Activated B cell treated with CpG ODN at 0.5 μM for 24 hours (primary cell): ENCODE data around the gene SPEM2. TPM values are rescaled to one million over a fixed set of nuclear protein-coding genes. Genes with fewer than 3 reads are reported as not detected.

Experiments
- ATAC-seq: fragments of 200-7000 bp; cut with Tn5 transposase; one replicate; pipeline ENCODE4 v1.10.0; 2021; ENCODE audit warnings: low read depth, mild to moderate bottlenecking, moderate library complexity
- CTCF ChIA-PET: fragments of 350-600 bp; sonication (Branson Sonifier 250); formaldehyde crosslinking; loops from one replicate; lab custom pipeline; 2021; ENCODE audit warnings: antibody characterized with exemption; lab: Charles Lee
- POLR2A ChIA-PET: fragments of 350-600 bp; sonication (Branson Sonifier 250); formaldehyde crosslinking; loops from one replicate; lab custom pipeline; 2021; ENCODE audit warnings: antibody characterized with exemption; lab: Charles Lee
- DNase-seq: peaks from one replicate; pipeline ENCODE4 v3.0.0; 2022
- H3K27ac Mint-ChIP-seq: one replicate; pipeline ENCODE4 v1.8.0; 2020; ENCODE audit warnings: mixed read lengths
- H3K27me3 Mint-ChIP-seq: one replicate; pipeline ENCODE4 v1.8.0; 2021; ENCODE audit warnings: mixed read lengths
- H3K36me3 Mint-ChIP-seq: one replicate; pipeline ENCODE4 v1.8.0; 2021; ENCODE audit warnings: low read depth, mixed read lengths
- H3K4me1 Mint-ChIP-seq: one replicate; pipeline ENCODE4 v1.8.0; 2021; ENCODE audit warnings: mixed read lengths
- H3K4me3 Mint-ChIP-seq: one replicate; pipeline ENCODE4 v1.8.0; 2020; ENCODE audit warnings: mild to moderate bottlenecking, mixed read lengths
- H3K9me3 Mint-ChIP-seq: one replicate; pipeline ENCODE4 v1.8.0; 2020; ENCODE audit warnings: mixed read lengths
- intact Hi-C: fragments of 100-400 bp; cut with micrococcal nuclease; formaldehyde crosslinking; loops from one replicate; pipeline ENCODE4 v1.15.1; 2024
- total RNA-seq: library from RNA; stranded (reverse); gene quantifications from 2 replicates; pipeline ENCODE4 v1.2.3, GENCODE V29; 2022
- TF ChIP-seq, protein P1 (sequence below): fragments of 200-600 bp; IDR thresholded peaks from one replicate; pipeline ENCODE4 v1.8.0; 2022; ENCODE audit warnings: antibody characterized with exemption, mild to moderate bottlenecking

The SPEM2 gene
- total RNA-seq, 1 donor from 2014 or later = not detected

- ChIA-PET POLR2A (interaction anchor here (1.8 kb wide), 1 partner anchor 19 kb away, joined by 4 read pairs; the partner anchor contains the start of gene ZBTB4), CTCF (interaction anchor here (1.2 kb wide), 1 partner anchor 20 kb away, joined by 3 read pairs; the partner anchor contains the start of gene ZBTB4)
- DNase-seq = no peak
- H3K9me3 Mint-ChIP-seq = no peaks in the 10 kb centered on the region
- intact Hi-C loops = no loop called here
- H3K27me3 Mint-ChIP-seq = no peaks in the 10 kb centered on the region
- peaks cover 20% of the 10 kb centered on the region for H3K36me3 Mint-ChIP-seq
- peaks cover 11% of the 10 kb centered on the region for H3K4me1 Mint-ChIP-seq
- no peak for ATAC-seq
- TF ChIP-seq, protein P1, sequence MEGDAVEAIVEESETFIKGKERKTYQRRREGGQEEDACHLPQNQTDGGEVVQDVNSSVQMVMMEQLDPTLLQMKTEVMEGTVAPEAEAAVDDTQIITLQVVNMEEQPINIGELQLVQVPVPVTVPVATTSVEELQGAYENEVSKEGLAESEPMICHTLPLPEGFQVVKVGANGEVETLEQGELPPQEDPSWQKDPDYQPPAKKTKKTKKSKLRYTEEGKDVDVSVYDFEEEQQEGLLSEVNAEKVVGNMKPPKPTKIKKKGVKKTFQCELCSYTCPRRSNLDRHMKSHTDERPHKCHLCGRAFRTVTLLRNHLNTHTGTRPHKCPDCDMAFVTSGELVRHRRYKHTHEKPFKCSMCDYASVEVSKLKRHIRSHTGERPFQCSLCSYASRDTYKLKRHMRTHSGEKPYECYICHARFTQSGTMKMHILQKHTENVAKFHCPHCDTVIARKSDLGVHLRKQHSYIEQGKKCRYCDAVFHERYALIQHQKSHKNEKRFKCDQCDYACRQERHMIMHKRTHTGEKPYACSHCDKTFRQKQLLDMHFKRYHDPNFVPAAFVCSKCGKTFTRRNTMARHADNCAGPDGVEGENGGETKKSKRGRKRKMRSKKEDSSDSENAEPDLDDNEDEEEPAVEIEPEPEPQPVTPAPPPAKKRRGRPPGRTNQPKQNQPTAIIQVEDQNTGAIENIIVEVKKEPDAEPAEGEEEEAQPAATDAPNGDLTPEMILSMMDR = no peak
- H3K27ac Mint-ChIP-seq = no peak overlapping the region
- no peak overlapping the region for H3K4me3 Mint-ChIP-seq
These were observed 34.6 kb downstream of the SPEM2 start for GRCh38 chr17:7459961-7460545.

DNA sequence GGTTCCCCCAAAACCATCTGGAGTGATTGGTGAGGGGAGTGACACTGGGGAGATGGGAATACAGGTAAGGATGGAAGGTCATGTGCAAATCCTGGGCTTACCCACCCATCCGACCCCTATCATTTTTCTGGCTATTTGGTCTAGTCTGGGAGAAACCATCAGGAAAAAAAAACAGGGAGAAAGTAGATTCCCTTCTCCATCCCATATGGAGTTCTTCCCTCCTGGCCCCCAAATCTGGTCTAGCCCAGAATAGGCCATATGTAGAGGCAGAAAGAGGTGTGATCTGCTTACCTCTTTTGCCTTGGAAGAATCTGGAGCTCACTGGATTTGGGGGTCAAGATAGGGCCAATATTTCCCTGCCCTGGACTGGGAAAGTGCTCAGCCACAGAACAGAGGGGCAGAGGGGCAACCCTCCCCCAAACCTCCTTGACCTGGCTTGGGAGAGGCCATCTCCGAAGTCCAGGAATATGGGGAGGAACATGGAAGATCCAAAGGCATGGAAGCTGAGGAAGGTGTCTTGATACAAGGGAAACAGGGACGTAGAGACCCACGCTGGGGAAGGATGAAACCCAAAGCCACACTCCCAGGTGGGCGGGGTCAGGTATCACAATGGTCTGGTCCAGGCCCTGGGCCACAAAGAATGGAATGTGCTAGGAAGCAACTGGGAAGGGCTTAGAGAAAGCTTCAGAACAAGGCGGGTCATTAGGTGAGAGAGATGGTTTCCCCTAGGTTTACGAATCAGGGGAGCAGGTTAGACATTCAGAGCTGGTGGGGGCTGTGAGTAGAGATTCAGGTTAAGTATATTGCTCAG, 35.6 kb downstream of the SPEM2 start:
- Mint-ChIP-seq H3K4me3 (no peak overlapping the region), H3K27me3 (no peaks in the 10 kb centered on the region), H3K9me3 (no peaks in the 10 kb centered on the region), H3K27ac (no peak overlapping the region), H3K4me1 (peaks cover 6% of the 10 kb centered on the region), H3K36me3 (peaks cover 20% of the 10 kb centered on the region)
- TF ChIP-seq, protein P1 = no peak
- intact Hi-C loops = no loop called here
- ChIA-PET CTCF (interaction anchor here (1.2 kb wide), 1 partner anchor 19 kb away, joined by 3 read pairs; the partner anchor contains the start of gene ZBTB4), POLR2A (interaction anchor here (2.0 kb wide), 1 partner anchor 17 kb away, joined by 5 read pairs; the partner anchor contains the start of gene CHRNB1)
- DNase-seq (no peak), ATAC-seq (no peak)

- DNase-seq = no peak
- Mint-ChIP-seq H3K27me3 (no peaks in the 10 kb centered on the region), H3K9me3 (no peaks in the 10 kb centered on the region), H3K36me3 (peaks cover 31% of the 10 kb centered on the region), H3K27ac (no peak overlapping the region), H3K4me1 (peaks cover 12% of the 10 kb centered on the region), H3K4me3 (no peak overlapping the region)
- ATAC-seq = no peak
- CTCF ChIA-PET = interaction anchor here (0.7 to 1.2 kb wide), 2 partner anchors 26 to 98 kb away, joined by 3 to 5 read pairs; no protein-coding TSS in a partner anchor
- POLR2A ChIA-PET = interaction anchor here (0.5 to 2.0 kb wide), 2 partner anchors 14 to 19 kb away, joined by 5 read pairs; partner anchors contain the start of gene CHRNB1
- intact Hi-C loops = no loop called here
- TF ChIP-seq, protein P1 = no peak
These were observed 37.3 kb downstream of the SPEM2 start for GRCh38 chr17:7462474-7463371.

- Mint-ChIP-seq H3K36me3 (peaks cover 33% of the 10 kb centered on the region), H3K9me3 (no peaks in the 10 kb centered on the region), H3K4me1 (peaks cover 16% of the 10 kb centered on the region), H3K27me3 (no peaks in the 10 kb centered on the region), H3K27ac (no peak overlapping the region), H3K4me3 (no peak overlapping the region)
- TF ChIP-seq, protein P1 = no peak
- DNase-seq (no peak), ATAC-seq (no peak)
- ChIA-PET CTCF (no interaction called here), POLR2A (interaction anchor here (0.5 kb wide), 2 partner anchors 14 to 1023 kb away, joined by 5 to 8 read pairs; no protein-coding TSS in a partner anchor)
- intact Hi-C loops = no loop called here
These were observed 38.0 kb downstream of the SPEM2 start for GRCh38 chr17:7463372-7463846.
